Left cardiac atrium (tissue), 4 donors: ENCODE data around the gene SP140. TPM values are rescaled to one million over a fixed set of nuclear protein-coding genes. Genes with fewer than 3 reads are reported as not detected.

Experiments
- ATAC-seq, 2 donors: fragments of 200-7000 bp; cut with Tn5 transposase; one replicate each; pipeline ENCODE4 v1.9.1; 2020; ENCODE audit warnings: mild to moderate bottlenecking in 2 of 2, moderate library complexity in 2 of 2
- DNase-seq: peaks from one replicate; pipeline ENCODE4 v3.0.0-alpha.2; 2020
- intact Hi-C, 2 donors: fragments of 100-400 bp; cut with DNase I; formaldehyde crosslinking; loops; one replicate each; pipeline versions ENCODE4 v1.14.1 to v1.15.1; 2022 to 2023
- long read RNA-seq: library from polyadenylated mRNA; unstranded; transcript quantifications from one replicate; pipeline ENCODE4 v2.0.0, GENCODE V29; 2021
- total RNA-seq, 2 donors: library from RNA; stranded (reverse); fragmentation: NEBNext Ultra II Directional; extraction: Animal tissue kit (Norgen Biotek cat#: 25700); gene quantifications; one replicate each; pipeline ENCODE4 v1.2.1, GENCODE V29; 2021
- donor health status: DM: no; HTN: yes; CAD: no.
- donor health status: DM: no; HTN: yes; CAD: no; lungs with severe emphysema.
- donor health status: DM: yes; HTN: yes; CAD: no.
- donor health status: Dilated cardiomyopathy.

Gene SP140
- 1 to 10 TPM in 1 of 2 donors, under 1 TPM in 1; 0.99 to 1.1 TPM for total RNA-seq
- long read RNA-seq, partial matches to known transcripts, result 0 of 2 reads
- long read RNA-seq, other reads (novel, unspliced or antisense), result 2 of 2 reads

- DNase-seq (peak; percentile 32), ATAC-seq (peak; percentile 78 to 80)
- intact Hi-C loops, result loop anchor here in 1 of 2 donors (10.0 kb wide), 1 partner anchor 189 kb away; the partner anchor contains the start of gene SP100
Observed at GRCh38 chr2:230225486-230225885, at the start of gene SP140. SP140 (plus strand) TSS chr2:230225736; CDS start chr2:230225845, 109 bp downstream.

DNA sequence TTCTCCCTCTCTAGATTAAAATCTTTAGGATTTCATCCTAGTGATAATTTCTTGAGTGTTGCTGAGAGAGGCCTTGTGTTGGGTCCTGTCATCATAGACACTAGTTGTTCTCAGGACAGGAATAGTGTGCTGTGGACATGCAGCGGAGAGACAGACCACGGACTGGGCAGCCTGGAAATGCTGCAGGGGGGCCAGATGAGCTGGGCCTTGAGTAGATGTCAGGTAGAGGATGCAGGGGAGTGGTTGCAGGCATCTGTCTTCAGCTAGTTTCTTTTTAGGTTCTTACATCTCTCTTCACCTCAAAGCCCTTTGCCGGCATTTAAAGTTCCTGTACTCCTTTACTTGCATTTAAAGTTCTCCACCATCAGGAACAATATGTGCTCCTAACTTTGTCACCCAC, 48.5 kb upstream of the SP140 start:
- intact Hi-C loops, result no loop called here
- DNase-seq, result no peak
- ATAC-seq, result no peak

GRCh38 chr2:230178546-230179485, 46.7 kb upstream of the SP140 start:
- DNase-seq (no peak), ATAC-seq (no peak)

GRCh38 chr2:230179907-230180306, 45.6 kb upstream of the SP140 start:
- intact Hi-C loops, result no loop called here
- no peak for DNase-seq

More at GRCh38 chr2:230178546-230179485, 46.7 kb upstream of the SP140 start:
- intact Hi-C loops, result no loop called here

DNA sequence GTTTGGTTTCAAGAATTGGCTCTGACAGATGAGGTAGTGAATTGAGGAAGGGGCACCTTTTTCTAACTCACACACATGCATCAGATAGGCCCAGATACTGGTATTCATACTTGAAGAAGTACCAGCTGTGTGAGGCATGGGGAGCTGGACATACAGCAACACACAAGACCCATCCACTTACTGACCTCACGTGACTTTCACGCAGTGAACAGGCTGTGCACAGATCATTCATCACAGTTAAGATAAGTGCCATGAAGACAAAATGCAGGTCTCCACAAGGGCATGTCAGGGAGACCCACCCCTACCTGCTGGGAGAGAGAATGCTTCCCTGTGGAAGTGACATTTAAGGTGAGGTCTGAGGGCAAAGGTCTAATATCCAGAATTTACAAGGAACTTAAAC, 44.3 kb upstream of the SP140 start:
- DNase-seq, result no peak
- no peak for ATAC-seq
- intact Hi-C loops, result no loop called here

More at GRCh38 chr2:230179907-230180306, 45.6 kb upstream of the SP140 start:
- no peak for ATAC-seq

GRCh38 chr2:230184727-230185578, 40.6 kb upstream of the SP140 start:
- DNase-seq, result no peak
- intact Hi-C loops, result no loop called here
- ATAC-seq, result no peak

DNA sequence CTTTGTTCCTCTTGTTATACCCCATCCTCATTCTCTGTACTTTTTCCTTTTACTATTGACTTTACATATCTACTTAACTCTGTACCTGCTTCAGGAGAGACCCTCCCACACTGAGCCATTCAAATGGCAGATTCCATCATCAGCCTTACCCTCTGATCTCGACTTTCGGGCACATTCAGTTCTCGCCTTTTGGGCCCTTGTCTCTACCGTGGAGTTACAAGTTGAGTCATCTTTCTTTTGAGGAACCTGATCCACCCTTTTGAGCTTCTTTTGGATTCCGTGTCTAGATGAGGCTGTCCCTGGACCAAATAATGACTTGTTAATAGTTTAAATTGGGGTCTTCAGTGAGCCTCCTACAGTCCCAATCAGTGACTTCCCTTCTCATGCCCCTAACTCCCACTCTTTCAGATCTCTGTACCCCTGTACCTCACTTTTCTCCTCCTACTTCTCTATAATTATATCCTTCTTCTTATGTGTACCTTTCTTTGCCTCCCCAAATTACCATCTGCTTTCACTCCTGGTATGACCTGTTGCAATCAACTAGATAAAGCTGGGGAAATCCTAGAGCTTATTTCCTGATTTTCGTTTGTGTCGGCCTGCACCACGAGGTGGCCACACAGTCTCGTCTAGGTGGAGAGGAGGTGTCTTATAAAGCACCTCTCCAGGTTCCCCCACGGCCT, 23.0 kb upstream of the SP140 start:
- DNase-seq (no peak), ATAC-seq (no peak)
- intact Hi-C loops, result no loop called here

- intact Hi-C loops, result no loop called here
- no peak for ATAC-seq
- DNase-seq, result peak; percentile 30
Observed at GRCh38 chr2:230203110-230203676, 22.3 kb upstream of the SP140 start.

DNA sequence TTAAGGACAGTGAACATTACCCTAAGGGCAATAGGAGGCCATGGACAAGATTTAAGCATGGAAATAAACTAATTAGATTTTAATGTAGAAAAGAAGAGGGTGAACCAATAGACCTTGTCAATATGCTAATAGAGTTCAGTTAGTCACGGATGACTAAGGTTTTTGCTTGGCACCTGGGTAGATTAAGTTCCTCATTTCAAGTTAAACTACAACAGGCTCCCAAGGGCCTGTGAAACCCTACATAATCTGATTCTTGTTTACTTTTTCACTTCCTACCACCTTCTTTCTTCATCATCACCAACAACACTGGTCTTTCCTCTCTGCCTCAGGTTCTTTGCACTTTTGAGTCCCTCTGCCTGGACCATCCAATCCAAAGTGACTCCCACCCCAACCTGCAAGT, 20.5 kb upstream of the SP140 start:
- no peak for DNase-seq
- intact Hi-C loops, result no loop called here
- ATAC-seq, result no peak

DNA sequence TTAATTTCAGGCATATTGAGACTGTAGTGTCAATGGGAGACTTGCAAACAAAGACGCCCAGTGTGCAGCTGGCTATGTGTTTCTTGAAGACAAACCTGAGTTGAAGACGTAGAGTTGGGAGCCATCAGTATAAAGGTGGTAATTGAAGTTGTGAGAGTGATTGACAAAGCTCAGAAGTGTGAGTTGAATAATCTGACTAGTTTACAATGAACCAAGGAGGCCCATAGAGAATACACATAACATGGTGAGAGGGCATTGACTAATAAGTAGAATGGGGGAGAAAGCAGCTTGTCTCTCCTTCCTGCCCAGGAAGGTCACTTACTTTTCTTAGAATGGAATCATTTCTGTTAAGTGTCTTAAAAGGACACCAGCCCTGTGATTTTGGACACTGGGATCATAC, 19.8 kb upstream of the SP140 start:
- ATAC-seq (no peak), DNase-seq (no peak)
- intact Hi-C loops, result no loop called here

GRCh38 chr2:230208576-230208975, 17.0 kb upstream of the SP140 start:
- intact Hi-C loops, result no loop called here

DNA sequence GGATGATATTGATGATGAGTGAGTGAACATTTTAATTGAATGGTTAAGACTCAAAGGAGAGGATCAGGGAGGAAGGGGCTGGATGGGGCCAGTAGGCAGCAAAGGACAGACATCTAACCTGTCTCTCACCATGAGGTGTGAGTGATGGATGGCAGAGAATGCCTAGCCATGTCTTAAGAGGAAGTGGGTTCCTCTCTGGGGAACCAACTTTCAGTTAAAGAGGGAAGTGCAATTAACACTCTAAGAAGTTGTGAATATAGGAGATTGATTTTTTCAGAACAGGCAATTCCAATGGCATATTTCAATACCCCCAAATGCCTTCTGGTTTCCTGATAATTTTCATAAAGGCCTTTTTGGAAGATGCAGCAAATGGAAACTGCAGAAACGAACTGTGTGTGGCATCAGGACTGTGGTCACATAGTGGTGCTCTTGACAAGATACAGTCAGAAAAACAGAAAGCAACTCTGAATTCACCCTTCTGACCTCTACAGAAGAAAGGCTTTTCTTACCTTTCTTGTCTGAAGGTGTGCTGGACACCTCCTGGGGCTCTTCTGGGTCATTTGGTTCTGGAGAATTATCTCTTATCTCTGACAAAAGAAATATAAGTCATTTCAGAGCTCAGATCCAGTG, 16.0 kb upstream of the SP140 start:
- ATAC-seq (no peak), DNase-seq (no peak)
- intact Hi-C loops, result no loop called here

More at GRCh38 chr2:230208576-230208975, 17.0 kb upstream of the SP140 start:
- ATAC-seq (no peak), DNase-seq (no peak)

GRCh38 chr2:230216489-230216888, 9.0 kb upstream of the SP140 start:
- ATAC-seq, result no peak
- no peak for DNase-seq
- intact Hi-C loops, result no loop called here

DNA sequence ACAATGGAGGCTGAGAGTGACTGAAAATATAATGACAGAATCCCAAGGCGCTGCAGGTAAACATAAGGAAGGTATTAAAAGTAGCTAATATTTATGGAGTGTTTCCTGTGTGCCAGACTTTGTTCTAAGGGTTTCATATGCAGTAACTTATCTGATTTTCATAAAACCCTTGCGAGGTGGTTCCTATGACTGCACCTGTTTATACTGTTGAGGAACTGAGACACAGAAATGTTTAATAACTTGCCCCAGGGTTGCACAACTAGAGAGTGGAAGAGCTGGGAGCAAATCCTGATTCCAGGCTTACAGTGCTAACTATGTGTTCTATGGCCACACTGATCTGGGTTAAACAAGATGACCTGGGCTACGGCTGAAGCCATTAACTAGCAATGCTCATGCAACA, 8.1 kb upstream of the SP140 start:
- ATAC-seq (no peak), DNase-seq (no peak)
- intact Hi-C loops, result no loop called here

- ATAC-seq (peak in 1 of 2 donors; percentile 25), DNase-seq (no peak)
- intact Hi-C loops, result no loop called here
Observed at GRCh38 chr2:230218421-230218820, 7.1 kb upstream of the SP140 start.

- DNase-seq (peak; percentile 84), ATAC-seq (peak; percentile 95 to 97)
- intact Hi-C loops, result loop anchor here in 1 of 2 donors (10.0 kb wide), 1 partner anchor 195 kb away; the partner anchor contains the start of gene SP100
Observed at GRCh38 chr2:230219419-230220331, 5.9 kb upstream of the SP140 start, which contains the start of gene SP110. SP110 (minus strand) TSS chr2:230219984; CDS start chr2:230216927, 3,057 bp downstream.
